ENCODE results near the gene NME4.
"Not testable (repeated sequence)": the region's sequence is repeated elsewhere in the genome, so short reads cannot be mapped to it uniquely, and the experiment has no call there.

The NME4 gene

DNA sequence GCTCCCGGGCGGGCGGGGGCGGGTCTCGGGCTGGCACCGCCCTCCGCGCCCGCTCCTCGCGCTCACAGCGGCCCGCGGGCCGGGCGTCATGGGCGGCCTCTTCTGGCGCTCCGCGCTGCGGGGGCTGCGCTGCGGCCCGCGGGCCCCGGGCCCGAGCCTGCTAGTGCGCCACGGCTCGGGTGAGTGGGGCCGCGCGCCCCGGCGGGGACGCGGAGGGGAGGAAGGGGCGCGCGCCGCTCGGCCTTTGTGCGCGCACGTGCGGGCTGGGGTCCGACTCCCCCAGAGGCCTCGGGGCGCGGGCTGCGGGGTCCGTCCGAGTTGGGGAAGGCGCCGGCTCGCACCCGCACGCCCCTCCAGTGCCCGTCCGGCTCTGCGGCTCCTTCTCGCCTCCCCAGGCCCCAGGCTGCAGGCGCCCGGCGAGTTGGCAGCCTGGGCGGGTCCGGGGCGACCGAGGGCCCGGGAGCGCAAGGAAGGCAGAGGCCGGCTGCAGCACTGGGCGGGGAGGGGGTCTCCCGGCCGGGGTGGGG is at the start of gene NME4:
Gene NME4 (plus strand): TSS at position 65 of the 527 bp plus-strand sequence. CDS start 24 bp downstream, at position 89.
- H3K27ac Mint-ChIP-seq (ENCODE audit: low read depth), result peak within 1 kb of the TSS; percentile 51
- peaks cover 28% of the 10 kb centered on the region for H3K4me1 Mint-ChIP-seq
- H3K27me3 Mint-ChIP-seq, result no peaks in the 10 kb centered on the region
- ATAC-seq (replicated peaks; ENCODE audit: extremely low read depth, poor library complexity, severe bottlenecking), result no peak
- H3K9me3 Mint-ChIP-seq, result no peaks in the 10 kb centered on the region
- no peak for DNase-seq (ENCODE audit: low spot score in 2 of 2)
- H3K36me3 Mint-ChIP-seq (ENCODE audit: insufficient read depth), result peaks cover 6% of the 10 kb centered on the region
- H3K4me3 Mint-ChIP-seq, result peak within 1 kb of the TSS; percentile 70

DNA sequence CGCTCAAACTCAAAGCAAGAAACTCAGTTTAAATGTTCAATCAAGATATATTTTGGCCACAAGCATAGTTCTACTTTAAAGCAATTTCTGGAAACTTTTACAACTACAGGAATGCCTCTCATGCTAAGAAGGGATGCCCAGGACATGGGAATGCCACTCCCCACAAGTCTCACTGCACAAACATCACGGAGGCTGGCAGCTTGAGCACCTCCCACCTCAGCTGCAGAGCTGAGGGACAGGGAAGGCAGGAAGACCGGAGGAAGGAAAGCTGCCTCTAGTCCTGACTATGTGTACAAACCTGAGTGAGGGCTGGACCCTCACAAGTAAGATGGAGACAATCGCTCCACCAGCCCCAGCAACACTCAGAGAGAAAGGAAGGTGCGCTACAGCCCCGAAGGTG is 49.8 kb upstream of the NME4 start:
- Mint-ChIP-seq H3K9me3 (no peaks in the 10 kb centered on the region), H3K36me3 (ENCODE audit: insufficient read depth) (peaks cover 43% of the 10 kb centered on the region), H3K4me1 (peaks cover 58% of the 10 kb centered on the region), H3K27ac (ENCODE audit: low read depth) (peak overlapping the region; percentile 27), H3K4me3 (peak overlapping the region; percentile 2), H3K27me3 (no peaks in the 10 kb centered on the region)
- ATAC-seq (replicated peaks; ENCODE audit: extremely low read depth, poor library complexity, severe bottlenecking), result no peak
- DNase-seq (ENCODE audit: low spot score in 2 of 2), result no peak

DNA sequence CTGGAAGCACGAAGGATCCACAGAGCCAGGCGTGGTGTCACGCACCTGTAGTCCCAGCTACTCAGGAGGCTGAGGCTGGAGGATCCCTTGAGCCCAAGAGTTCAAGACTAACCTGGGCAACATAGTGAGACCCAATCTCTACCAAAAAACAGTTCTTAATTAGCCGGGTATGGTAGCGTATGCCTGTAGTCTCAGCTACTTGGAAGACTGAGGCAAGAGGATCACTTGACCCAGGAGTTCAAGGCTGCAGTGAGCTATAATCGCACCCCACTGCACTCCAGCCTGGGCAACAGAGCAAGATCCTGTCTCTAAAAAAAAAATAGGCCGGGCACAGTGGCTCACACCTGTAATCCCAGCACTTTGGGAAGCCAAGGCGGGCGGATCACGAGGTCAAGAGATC is 48.5 kb upstream of the NME4 start:
- not testable (repeated sequence) for DNase-seq (ENCODE audit: low spot score in 2 of 2); H3K27ac Mint-ChIP-seq (ENCODE audit: low read depth); ATAC-seq (replicated peaks; ENCODE audit: extremely low read depth, poor library complexity, severe bottlenecking); H3K27me3 Mint-ChIP-seq; H3K9me3 Mint-ChIP-seq; H3K4me3 Mint-ChIP-seq
- H3K36me3 Mint-ChIP-seq (ENCODE audit: insufficient read depth), result peaks cover 37% of the 10 kb centered on the region
- peaks cover 47% of the 10 kb centered on the region for H3K4me1 Mint-ChIP-seq

DNA sequence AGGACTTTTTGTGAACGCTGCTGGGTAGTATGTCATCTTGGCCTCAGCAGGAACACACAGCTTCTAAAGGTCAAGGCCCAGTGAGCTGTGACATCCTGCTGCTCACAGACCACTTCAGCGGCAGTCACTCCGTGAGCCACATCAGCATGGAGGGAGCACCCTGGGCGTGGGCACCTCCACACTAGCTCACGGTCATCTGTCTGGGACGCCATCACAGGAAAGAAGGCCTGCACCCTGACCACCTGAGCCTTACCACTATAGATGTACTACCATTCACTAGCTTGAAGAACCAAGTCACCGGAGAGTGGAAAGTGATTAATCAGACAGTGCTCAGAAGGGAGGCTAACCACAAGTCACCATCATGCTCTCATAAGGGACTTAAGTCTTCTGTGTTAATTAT is 47.8 kb upstream of the NME4 start:
- no peak overlapping the region for H3K4me3 Mint-ChIP-seq
- peaks cover 36% of the 10 kb centered on the region for H3K36me3 Mint-ChIP-seq (ENCODE audit: insufficient read depth)
- peaks cover 54% of the 10 kb centered on the region for H3K4me1 Mint-ChIP-seq
- H3K27ac Mint-ChIP-seq (ENCODE audit: low read depth), result no peak overlapping the region
- ATAC-seq (replicated peaks; ENCODE audit: extremely low read depth, poor library complexity, severe bottlenecking) (no peak), DNase-seq (ENCODE audit: low spot score in 2 of 2) (no peak)
- H3K27me3 Mint-ChIP-seq, result no peaks in the 10 kb centered on the region
- H3K9me3 Mint-ChIP-seq, result no peaks in the 10 kb centered on the region

DNA sequence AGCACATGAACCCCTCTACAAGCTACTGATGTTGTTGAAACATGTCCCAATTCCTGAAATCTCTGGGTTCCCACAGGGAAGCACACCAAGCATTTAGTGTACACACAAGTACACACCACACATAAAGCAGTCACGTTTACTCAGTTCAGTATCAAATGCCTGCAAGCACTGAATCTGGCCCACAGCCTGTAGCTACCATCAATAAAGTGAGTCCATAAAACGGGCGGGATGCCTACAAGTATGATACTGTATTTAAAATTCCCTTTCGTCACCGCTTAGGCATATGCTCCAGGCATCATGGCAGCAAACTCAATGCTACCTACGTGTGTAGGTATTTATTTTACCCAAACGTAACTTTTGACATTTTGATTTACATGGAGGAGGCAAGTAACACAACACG is 46.8 kb upstream of the NME4 start:
- Mint-ChIP-seq H3K4me3 (no peak overlapping the region), H3K9me3 (no peaks in the 10 kb centered on the region), H3K27ac (ENCODE audit: low read depth) (no peak overlapping the region), H3K36me3 (ENCODE audit: insufficient read depth) (peaks cover 30% of the 10 kb centered on the region), H3K4me1 (peaks cover 55% of the 10 kb centered on the region), H3K27me3 (no peaks in the 10 kb centered on the region)
- DNase-seq (ENCODE audit: low spot score in 2 of 2) (no peak), ATAC-seq (replicated peaks; ENCODE audit: extremely low read depth, poor library complexity, severe bottlenecking) (no peak)

DNA sequence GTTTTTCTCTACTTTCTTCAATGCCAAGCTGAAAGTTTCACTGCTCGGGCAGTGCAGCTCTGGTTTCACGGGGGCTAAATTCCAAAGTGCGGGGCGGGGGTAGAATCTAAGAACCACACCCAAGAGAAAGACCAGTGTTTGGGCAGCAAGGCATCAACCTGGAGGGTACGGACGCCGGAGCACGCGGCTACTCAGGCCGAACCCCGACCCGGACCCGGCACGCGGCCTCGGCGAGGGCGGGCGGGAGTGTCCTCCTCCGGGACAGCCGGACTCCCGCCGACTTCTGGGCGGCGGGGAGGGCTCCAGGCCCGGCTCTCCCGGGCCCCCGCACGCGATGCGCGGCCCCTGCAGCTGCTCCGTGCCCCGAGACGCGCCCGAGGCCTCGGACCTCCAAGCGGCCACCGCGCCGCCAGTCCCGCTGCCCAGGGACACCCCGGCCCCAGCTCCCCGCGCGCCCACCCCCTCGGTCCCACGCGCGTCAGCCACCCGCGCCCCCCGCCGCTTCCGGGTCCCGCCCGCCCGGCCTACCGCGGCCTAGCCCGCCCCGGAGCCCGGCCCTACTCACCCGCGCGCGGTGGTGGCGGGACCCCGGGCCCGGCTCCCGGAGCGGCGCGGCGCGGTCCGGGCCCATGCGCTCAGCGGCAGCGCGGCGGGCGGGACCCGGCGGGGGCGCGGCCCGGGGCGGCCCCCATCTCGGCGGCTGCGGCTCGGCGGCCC is 45.0 kb upstream of the NME4 start:
- DNase-seq (ENCODE audit: low spot score in 2 of 2), result no peak
- peaks cover 41% of the 10 kb centered on the region for H3K4me1 Mint-ChIP-seq
- H3K27ac Mint-ChIP-seq (ENCODE audit: low read depth), result peak overlapping the region; percentile 25
- peaks cover 23% of the 10 kb centered on the region for H3K36me3 Mint-ChIP-seq (ENCODE audit: insufficient read depth)
- H3K9me3 Mint-ChIP-seq, result no peaks in the 10 kb centered on the region
- peak overlapping the region; percentile 80 for H3K4me3 Mint-ChIP-seq
- H3K27me3 Mint-ChIP-seq, result no peaks in the 10 kb centered on the region
- ATAC-seq (replicated peaks; ENCODE audit: extremely low read depth, poor library complexity, severe bottlenecking), result peak; percentile 38

DNA sequence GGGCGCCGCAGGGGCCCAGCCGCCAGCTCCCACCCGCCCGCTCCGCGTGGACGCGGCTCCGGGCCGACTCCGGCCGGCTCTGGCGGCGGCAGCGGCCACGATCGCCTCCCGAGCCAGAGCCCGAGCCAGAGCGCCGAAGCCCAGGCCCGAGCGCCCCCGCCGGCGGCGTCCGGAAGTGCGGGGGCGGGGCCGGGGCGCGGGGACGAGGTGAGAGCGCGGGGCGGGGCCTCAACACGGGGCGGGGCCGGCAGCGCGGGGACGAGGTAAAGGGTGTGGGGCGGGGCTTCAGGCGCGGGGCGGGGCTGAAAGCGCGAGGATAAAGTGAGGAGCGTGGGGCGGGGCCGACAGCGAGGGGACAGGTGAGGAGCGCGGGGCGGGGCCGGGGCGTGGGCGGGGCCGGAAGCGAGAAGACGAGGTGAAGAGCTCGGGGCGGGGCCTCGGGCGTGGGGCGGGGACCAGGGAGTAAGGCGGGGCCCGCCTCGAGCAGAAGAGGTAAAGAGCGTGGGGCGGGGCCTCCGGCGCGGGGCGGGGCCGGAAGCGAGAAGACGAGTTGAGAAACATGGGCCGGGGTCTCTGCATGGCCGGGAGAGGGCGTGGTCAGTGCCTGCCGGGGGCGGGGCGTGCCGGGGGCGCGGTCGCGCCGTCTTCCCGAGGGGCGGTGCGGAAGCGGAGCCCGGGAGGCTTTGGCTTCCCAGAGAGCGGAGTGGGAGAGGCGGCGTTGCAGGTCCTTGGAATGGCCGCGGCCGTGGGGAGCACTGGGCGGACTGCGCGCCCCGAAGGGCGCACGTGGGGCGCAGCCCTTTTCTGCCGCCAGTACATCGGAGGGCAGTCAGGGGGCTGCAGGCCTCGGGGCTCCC is 44.2 kb upstream of the NME4 start, which contains the start of gene AXIN1:
Gene AXIN1 (minus strand): TSS at position 177 of the 857 bp plus-strand sequence. CDS start 5,698 bp downstream, outside the sequence.
- peaks cover 23% of the 10 kb centered on the region for H3K36me3 Mint-ChIP-seq (ENCODE audit: insufficient read depth)
- peaks cover 33% of the 10 kb centered on the region for H3K4me1 Mint-ChIP-seq
- H3K27me3 Mint-ChIP-seq, result no peaks in the 10 kb centered on the region
- DNase-seq (ENCODE audit: low spot score in 2 of 2) (peak; percentile 94 to 97), ATAC-seq (replicated peaks; ENCODE audit: extremely low read depth, poor library complexity, severe bottlenecking) (peak; percentile 72)
- H3K27ac Mint-ChIP-seq (ENCODE audit: low read depth), result peak within 1 kb of the TSS; percentile 88
- peak within 1 kb of the TSS; percentile 80 for H3K4me3 Mint-ChIP-seq
- no peaks in the 10 kb centered on the region for H3K9me3 Mint-ChIP-seq

DNA sequence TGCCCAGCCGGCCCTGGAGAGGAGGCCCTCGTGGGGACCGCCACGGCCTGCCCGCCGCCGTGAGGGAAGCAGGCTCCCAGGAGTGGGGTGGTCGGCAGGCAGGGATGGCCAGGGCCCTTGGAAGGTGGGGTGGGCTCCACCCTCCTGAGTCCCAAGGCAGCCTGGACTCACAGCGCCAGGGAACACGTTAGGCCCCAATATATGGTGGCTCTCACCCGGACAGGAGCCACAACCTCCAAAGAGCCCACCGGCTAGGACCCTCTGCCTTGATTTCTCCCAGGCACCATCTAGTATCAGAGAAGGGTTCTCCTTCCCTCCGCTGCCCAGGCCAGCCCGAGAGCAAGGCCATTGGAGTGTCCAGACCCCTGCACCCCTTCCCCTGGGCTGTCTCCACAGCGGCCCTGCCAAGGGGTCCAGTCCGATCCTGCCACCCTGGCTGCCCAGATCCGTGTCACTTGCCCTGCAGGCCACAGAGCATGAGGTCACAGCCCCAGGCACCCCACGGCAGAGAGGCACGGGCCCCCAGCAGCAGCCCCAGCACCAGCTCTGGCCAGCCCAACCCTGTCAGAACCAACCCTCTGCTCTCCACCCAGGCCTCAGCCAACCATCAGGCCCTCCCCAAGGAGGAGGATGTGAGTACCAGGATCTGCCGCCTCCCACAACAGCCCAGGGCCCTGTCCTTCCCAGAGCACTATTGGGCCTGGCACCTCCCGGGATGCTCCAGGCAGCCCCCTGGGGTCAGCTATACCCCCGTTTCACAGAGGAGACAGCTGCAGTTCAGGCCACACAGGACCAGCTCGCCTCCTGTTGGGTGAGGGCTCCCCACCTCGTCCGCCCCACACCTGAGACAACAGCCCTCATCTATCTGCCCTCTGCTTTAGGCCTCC is 43.4 kb upstream of the NME4 start:
- Mint-ChIP-seq H3K4me1 (peaks cover 25% of the 10 kb centered on the region), H3K4me3 (peak overlapping the region; percentile 78), H3K27ac (ENCODE audit: low read depth) (peak overlapping the region; percentile 88), H3K36me3 (ENCODE audit: insufficient read depth) (peaks cover 23% of the 10 kb centered on the region), H3K9me3 (no peaks in the 10 kb centered on the region), H3K27me3 (no peaks in the 10 kb centered on the region)
- DNase-seq (ENCODE audit: low spot score in 2 of 2) (no peak), ATAC-seq (replicated peaks; ENCODE audit: extremely low read depth, poor library complexity, severe bottlenecking) (no peak)

DNA sequence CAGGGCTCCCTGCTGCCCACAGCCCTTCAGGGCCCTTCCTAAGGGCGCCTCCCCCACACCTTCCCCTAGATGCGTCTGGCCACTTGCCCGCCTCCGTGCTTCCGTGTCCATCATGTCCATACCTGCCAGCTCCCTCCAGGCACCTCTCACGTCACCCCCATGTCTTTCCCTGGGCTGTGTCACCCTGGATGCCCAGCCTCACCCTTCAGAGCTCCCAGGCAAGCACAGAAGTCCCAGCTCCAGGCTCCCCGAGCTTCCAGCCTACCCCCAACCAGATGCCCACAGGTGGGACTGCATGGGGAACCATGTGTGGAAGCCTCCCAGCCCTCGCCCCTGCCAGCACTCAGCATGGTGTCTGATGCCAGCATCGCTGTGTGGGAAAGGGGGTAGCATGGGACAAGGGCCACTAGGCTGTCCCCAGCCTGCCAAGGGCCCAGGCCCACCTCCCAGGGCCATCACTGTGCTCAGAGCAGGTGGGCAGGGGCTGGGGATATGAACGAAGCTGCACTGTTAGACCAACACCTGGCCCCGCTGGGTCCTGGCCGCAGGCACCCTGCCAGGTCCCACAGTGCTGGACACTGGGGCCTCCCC is 42.6 kb upstream of the NME4 start:
- Mint-ChIP-seq H3K9me3 (no peaks in the 10 kb centered on the region), H3K36me3 (ENCODE audit: insufficient read depth) (peaks cover 23% of the 10 kb centered on the region), H3K4me3 (peak overlapping the region; percentile 78), H3K27me3 (no peaks in the 10 kb centered on the region), H3K4me1 (peaks cover 25% of the 10 kb centered on the region), H3K27ac (ENCODE audit: low read depth) (peak overlapping the region; percentile 88)
- ATAC-seq (replicated peaks; ENCODE audit: extremely low read depth, poor library complexity, severe bottlenecking) (no peak), DNase-seq (ENCODE audit: low spot score in 2 of 2) (no peak)

DNA sequence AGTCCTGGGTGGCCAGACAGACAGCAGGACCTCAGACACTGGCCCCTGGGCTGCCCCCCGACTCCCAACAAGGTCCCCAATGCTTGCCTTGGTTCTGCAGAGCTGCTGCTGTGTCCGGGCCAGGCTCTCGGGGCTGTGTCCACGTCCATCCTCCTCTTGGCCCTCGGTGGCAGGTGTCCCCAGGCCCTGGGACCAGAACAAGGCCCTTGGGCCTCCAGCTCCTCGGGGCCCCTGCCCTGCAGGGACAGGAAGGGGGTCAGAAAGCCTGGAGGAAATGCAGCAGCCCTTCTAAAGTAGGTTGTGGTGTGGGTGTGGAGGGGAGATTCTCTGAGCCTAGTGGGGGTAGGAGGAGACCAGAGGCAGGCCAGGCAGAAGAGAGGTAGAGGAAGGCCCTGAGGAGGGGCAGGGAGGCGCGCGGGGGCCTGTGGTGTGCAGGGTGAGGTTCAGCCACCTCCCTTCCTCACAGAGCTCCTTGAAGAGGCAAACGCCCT is 42.0 kb upstream of the NME4 start:
- Mint-ChIP-seq H3K4me1 (peaks cover 25% of the 10 kb centered on the region), H3K27me3 (no peaks in the 10 kb centered on the region), H3K27ac (ENCODE audit: low read depth) (peak overlapping the region; percentile 88), H3K36me3 (ENCODE audit: insufficient read depth) (peaks cover 23% of the 10 kb centered on the region), H3K9me3 (no peaks in the 10 kb centered on the region), H3K4me3 (peak overlapping the region; percentile 78)
- ATAC-seq (replicated peaks; ENCODE audit: extremely low read depth, poor library complexity, severe bottlenecking) (peak; percentile 64), DNase-seq (ENCODE audit: low spot score in 2 of 2) (peak in 1 of 2 donors; percentile 52)

DNA sequence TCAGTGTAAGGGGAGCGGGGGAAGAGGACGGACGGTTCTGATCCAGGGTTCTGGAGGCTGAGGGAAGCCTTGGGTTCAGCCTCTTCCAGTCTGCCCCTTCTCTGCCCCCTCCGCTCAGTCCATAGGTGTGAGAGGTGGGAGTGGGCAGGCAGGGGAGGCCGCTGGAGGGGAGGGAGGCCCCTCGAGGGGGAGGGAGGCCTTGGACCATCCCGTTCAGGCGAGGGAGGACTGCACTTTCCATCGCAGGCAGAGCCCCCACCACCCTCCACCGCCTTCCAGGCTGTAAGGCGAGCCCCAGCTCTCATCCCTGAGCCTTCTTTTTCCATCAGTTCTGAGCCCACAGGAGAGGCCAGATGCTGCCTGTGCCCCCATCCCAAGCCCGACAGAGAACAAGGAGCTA is 40.3 kb upstream of the NME4 start:
- Mint-ChIP-seq H3K9me3 (no peaks in the 10 kb centered on the region), H3K4me1 (peaks cover 19% of the 10 kb centered on the region), H3K4me3 (no peak overlapping the region), H3K27me3 (no peaks in the 10 kb centered on the region), H3K36me3 (ENCODE audit: insufficient read depth) (peaks cover 13% of the 10 kb centered on the region), H3K27ac (ENCODE audit: low read depth) (no peak overlapping the region)
- ATAC-seq (replicated peaks; ENCODE audit: extremely low read depth, poor library complexity, severe bottlenecking), result no peak
- DNase-seq (ENCODE audit: low spot score in 2 of 2), result no peak

All from central memory CD8-positive, alpha-beta T cell (primary cell).